LNCAP (cell line): ENCODE data around the gene GPR142.

ENCODE experiments used
- TF ChIP-seq, protein P1 (sequence below): fragments of 450-650 bp; IDR thresholded peaks from 2 replicates; pipeline ENCODE4 v1.5.1; 2017; ENCODE audit warnings: mild to moderate bottlenecking

Gene GPR142

DNA sequence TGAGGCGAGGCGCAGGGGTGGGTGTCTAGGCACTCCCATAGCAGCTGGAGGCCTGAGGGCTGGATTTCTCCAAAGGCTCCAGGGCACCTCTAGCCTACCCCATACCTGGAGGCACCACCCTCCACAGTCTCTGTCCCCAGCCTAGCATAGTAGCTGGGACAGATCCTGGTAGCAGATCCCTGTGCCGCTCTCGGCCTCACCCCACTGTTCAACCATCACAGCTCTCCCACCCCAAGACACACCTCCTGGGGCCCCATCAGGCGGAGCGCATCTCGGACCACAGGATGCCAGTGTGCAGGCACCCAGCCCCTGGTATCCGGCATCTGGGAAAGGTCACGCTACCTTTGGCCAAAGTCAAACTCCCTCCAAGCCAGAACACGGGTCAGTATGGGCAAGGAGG, 12.7 kb upstream of the GPR142 start:
- TF ChIP-seq, protein P1, sequence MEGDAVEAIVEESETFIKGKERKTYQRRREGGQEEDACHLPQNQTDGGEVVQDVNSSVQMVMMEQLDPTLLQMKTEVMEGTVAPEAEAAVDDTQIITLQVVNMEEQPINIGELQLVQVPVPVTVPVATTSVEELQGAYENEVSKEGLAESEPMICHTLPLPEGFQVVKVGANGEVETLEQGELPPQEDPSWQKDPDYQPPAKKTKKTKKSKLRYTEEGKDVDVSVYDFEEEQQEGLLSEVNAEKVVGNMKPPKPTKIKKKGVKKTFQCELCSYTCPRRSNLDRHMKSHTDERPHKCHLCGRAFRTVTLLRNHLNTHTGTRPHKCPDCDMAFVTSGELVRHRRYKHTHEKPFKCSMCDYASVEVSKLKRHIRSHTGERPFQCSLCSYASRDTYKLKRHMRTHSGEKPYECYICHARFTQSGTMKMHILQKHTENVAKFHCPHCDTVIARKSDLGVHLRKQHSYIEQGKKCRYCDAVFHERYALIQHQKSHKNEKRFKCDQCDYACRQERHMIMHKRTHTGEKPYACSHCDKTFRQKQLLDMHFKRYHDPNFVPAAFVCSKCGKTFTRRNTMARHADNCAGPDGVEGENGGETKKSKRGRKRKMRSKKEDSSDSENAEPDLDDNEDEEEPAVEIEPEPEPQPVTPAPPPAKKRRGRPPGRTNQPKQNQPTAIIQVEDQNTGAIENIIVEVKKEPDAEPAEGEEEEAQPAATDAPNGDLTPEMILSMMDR, result no peak

DNA sequence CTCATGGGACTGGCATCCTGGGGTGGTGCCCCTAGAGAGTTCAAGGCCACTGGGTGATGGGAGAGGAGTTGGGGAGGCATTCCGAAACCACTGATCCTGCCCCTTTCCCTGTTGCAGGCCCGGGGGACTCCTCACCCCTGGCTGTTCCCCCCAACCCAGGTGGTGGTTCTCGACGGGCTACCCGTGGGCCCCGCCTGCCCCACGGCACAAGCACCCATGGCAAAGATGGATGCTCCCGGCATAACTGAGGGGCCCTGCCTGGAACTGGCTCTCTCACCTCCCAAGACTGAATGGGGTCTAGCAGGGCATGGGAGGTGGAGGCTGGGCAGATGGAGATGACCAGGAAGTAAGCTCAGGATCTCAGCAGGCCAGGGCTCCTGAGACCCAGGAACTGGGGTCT, 12.2 kb upstream of the GPR142 start:
- TF ChIP-seq, protein P1, result no peak

DNA sequence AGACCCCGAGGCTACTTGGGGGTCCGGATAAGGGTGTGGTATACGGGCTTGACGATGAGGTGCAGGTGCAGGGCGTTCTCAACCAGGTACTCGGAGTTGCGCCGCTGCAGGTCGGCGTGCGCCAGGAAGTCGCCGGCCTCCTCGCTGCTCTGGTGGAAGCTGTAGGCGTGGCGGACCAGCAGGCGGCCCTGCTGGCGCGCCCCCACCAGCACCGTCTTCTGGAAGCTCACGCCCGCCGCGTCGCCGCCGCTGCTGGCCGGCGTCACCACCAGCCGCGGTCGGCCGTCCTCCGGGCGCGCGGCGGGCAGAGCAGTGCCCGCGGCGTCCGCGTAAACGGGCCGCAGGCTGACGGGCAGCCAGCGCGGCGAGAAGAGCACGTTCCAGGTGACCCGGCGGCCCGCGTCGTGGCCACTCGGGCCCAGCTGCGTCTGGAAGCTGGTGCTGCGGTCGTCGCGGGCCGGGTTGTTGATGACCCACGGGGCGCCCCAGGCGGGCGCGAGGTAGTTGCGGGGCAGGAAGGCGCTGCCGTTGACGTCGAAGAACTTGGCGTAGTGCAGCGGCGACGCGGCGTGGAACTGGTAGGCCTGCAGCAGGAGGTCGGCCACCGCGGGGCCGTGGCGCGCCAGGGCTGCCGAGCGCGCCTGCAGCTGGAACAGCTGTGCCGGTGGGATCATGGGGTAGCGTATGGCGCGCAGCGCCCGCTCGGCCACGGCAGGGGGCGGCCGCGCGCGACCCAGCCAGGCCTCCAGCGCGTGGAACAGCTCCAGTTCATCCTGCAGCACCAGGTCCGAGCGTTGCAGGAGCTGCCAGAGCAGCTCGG, 10.4 kb upstream of the GPR142 start:
- TF ChIP-seq, protein P1, result no peak

DNA sequence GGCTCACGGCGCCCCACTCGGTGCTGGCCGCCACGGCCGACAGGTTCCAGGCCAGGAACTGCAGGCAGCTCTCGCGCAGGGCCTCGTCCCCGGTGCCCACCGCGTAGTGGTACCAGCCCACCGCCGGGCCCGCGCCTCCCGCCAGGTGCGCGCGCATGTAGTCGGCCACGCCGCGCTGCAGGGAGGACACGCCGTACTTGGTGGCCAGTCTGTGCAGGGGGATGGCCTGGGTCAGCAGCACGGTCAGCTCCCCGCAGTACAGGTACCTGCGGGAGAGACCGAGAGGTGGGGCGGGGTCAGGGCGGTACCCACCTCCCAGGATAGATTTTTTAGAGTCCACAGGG, 9.9 kb upstream of the GPR142 start:
- TF ChIP-seq, protein P1, result no peak

DNA sequence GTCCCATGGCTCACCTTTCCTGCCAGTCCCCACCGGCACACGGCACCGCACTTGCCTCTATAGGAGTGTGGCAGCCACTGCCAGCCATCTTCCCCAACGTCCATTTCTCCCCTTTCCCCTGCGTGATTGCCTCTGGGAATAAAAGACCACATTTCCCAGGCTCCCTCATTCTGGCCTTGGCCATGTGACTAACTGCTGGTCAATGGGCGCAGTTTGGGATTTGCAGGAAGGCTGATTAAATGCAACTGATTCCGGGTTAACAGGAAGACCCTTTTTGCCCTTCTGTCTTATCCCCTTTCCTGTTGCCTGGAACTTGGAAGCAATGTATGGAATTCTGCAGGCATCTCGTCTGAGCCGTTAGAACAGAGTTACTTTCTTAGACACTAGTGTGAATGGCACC, 8.6 kb upstream of the GPR142 start:
- TF ChIP-seq, protein P1, result no peak

DNA sequence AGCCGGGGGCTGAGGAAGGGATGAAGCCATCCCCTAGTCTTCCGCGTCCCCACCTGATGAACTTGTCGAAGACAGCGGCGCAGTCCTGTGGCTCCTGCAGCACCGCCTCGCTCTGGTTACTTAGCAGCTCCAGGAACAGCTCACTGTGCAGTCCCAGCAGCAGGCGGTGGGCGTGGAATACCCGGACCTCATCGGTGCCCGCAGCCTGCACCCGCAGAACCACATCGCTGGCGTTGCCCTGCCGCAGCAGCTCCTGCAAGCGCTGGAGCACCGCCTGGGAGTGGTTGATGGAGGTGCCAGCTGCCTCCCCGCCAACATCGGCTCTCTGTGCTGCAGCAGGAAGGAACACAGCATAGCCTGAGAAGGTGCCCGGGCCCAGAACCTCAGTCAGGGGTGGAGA, 7.4 kb upstream of the GPR142 start:
- TF ChIP-seq, protein P1, result no peak

DNA sequence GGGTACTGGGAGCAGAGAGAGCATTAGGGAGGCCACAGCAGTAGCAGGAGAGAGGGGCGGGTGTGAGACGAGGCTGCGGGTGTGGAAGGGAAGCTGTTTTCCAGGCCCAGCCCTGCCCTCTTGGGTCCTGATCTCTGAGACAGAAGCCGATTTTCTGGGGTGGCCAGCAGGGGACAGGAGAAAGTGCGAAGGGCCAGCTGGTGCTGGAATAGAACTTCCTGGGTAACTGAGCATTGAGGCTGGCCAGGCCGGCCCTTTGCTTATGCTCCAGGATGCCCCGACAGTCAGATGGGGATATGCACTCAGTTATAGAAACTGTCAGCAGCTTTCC, 6.4 kb upstream of the GPR142 start:
- TF ChIP-seq, protein P1, result no peak
